Upper lobe of left lung (tissue), 6 donors: Measurements from ENCODE around the gene RRP7A. TPM values are rescaled to one million over a fixed set of nuclear protein-coding genes. Genes with fewer than 3 reads are reported as not detected.
A peak's percentile ranks its signal among the peaks of the same experiment; 100 is the strongest.
"Not testable (repeated sequence)": the region's sequence is repeated elsewhere in the genome, so short reads cannot be mapped to it uniquely, and the experiment has no call there.

Experiments used
- ATAC-seq, 2 donors: fragments of 200-7000 bp; cut with Tn5 transposase; one replicate each; pipeline ENCODE4 v1.9.1; 2022; ENCODE audit warnings: mild to moderate bottlenecking in 2 of 2, moderate library complexity in 2 of 2; ENCODE audit not compliant: low FRiP score in 2 of 2
- DNase-seq, 2 donors: peaks; one replicate each; pipeline ENCODE4 v3.0.0-alpha.2; 2019 to 2020
- H3K27ac ChIP-seq, 4 donors: fragments of 200-600 bp; sonication (generic); one replicate each; pipeline ENCODE4 v1.5.1; 2016 to 2019
- H3K27me3 ChIP-seq, 4 donors: fragments of 200-600 bp; sonication (generic); one replicate each; pipeline ENCODE4 v1.5.1; 2017 to 2019
- H3K36me3 ChIP-seq, 4 donors: fragments of 200-600 bp; sonication (generic); one replicate each; pipeline ENCODE4 v1.5.1; 2016 to 2019
- H3K4me1 ChIP-seq, 4 donors: fragments of 200-600 bp; sonication (generic); one replicate each; pipeline ENCODE4 v1.5.1; 2018 to 2019
- H3K4me3 ChIP-seq, 4 donors: fragments of 200-600 bp; sonication (generic); one replicate each; pipeline ENCODE4 v1.5.1; 2017 to 2019; ENCODE audit warnings: mild to moderate bottlenecking in 2 of 4, moderate library complexity in 1 of 4
- H3K9me3 ChIP-seq, 4 donors: fragments of 200-600 bp; sonication (generic); one replicate each; pipeline ENCODE4 v1.5.1; 2018 to 2019
- EP300 ChIP-seq, 4 donors: sonication (generic); formaldehyde crosslinking; IDR thresholded peaks; one replicate each; pipeline ENCODE4 v1.5.1; 2017; ENCODE audit warnings: antibody characterized with exemption in 4 of 4, control low read depth in 2 of 4
- POLR2A ChIP-seq, 4 donors: fragments of 450-650 bp; IDR thresholded peaks; one replicate each; pipeline ENCODE4 v1.5.1; 2016 to 2017; ENCODE audit warnings: antibody characterized with exemption in 4 of 4, mild to moderate bottlenecking in 2 of 4
- POLR2AphosphoS5 ChIP-seq, 2 donors: sonication (generic); formaldehyde crosslinking; IDR thresholded peaks; one replicate each; pipeline ENCODE4 v1.5.1; 2017; ENCODE audit warnings: antibody characterized with exemption in 2 of 2
- WGBS, 2 donors: methylation state at CpG; one replicate each; pipeline ENCODE4 v1.1.5; 2017 to 2018; 5-methylcytosine and 5-hydroxymethylcytosine counted together
- total RNA-seq, 6 donors: library from RNA; depleted of rRNA in 4 of 6; stranded (reverse); fragments of >200 nt in 4 of 6; gene quantifications; one replicate each; pipeline versions ENCODE4 v1.1.0 to v1.2.1, GENCODE V29; 2016 to 2021
- TF ChIP-seq, protein P1 (sequence below), 6 experiments: fragments of 450-650 bp in 4 of 6; fragments of 200-600 bp in 2 of 6; sonication (generic) in 2 of 6; IDR thresholded peaks; one replicate each; pipeline ENCODE4 v1.5.1; 2016 to 2019; ENCODE audit warnings: antibody characterized with exemption in 6 of 6
- donor health status: DM: no; HTN: no; CAD: no; lungs with moderate emphysema.
- donor health status: DM: no; HTN: yes; CAD: no; lungs with severe emphysema.

The RRP7A gene
- total RNA-seq, 6 donors from 2014 or later: 21.2 to 36.2 (median 29.3) TPM

DNA sequence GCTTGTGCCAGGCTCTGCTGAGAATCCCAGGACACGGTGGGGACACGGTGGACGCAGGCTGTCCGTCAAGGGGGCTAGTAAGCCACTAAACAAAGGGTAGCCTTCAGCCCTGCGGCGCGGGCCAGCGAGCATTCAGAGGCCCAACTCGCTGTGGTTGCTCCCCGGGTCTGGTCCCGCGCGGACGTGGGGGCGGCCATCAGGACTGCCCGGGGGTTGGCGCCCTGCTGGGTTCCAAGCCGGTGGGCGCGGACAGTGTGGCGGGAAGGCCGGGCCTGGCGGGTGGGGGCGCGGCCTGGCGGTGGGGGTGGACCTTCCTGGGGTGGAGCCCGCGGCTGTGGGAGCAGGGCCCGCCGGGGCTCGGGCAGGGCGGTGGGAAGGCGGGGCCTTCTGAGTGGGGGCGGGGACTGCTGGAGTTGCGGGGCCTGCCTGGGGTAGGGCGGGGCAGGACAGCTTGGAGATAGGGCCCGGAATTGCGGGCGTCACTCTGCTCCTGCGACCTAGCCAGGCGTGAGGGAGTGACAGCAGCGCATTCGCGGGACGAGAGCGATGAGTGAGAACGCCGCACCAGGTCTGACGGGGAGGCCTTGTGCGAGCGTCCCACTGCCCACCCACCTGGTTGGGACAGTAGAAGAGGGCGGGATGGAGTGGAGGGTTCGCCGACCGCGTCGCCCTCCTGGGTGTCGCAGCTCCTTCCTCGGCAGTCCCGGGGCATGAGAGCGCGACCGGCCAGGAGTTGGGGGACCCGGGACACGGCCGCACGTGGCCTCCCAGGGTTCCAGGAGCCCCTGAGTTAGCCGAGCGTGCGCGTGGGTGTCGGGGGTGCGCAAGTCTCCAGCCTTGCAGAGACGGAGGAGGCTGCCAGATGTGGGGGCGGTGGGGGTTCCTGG is 34.1 kb upstream of the RRP7A start, which contains the start of gene SERHL2:
TSS of gene SERHL2 (plus strand) at position 482 of the 887 bp plus-strand sequence. CDS start at position 547, 65 bp downstream.
- H3K9me3 ChIP-seq: no peaks in the 10 kb centered on the region
- peaks cover 0 to 2% (median 0%) of the 10 kb centered on the region in 4 donors for H3K27me3 ChIP-seq
- H3K4me1 ChIP-seq: peaks cover 8 to 16% (median 12%) of the 10 kb centered on the region in 4 donors
- no peaks in the 10 kb centered on the region for H3K36me3 ChIP-seq
- peak; percentile 92 to 98 for ATAC-seq
- peak within 1 kb of the TSS; percentile 42 to 59 (median 50) for H3K4me3 ChIP-seq
- DNase-seq: peak; percentile 94 to 96
- H3K27ac ChIP-seq: peak within 1 kb of the TSS in 3 of 4 donors; percentile 58 to 70 (median 69)
- WGBS, 2 donors: 0 to 1% methylated on average over 2 to 14 of the region's 75 CpGs
- TF ChIP-seq POLR2AphosphoS5 (IDR thresholded peaks at IDR 0.05) (peak; percentile 43 to 72), POLR2A (IDR thresholded peaks at IDR 0.05) (peak in 1 of 4 donors; percentile 55), EP300 (IDR thresholded peaks at IDR 0.05) (no peak)
- TF ChIP-seq, protein P1, sequence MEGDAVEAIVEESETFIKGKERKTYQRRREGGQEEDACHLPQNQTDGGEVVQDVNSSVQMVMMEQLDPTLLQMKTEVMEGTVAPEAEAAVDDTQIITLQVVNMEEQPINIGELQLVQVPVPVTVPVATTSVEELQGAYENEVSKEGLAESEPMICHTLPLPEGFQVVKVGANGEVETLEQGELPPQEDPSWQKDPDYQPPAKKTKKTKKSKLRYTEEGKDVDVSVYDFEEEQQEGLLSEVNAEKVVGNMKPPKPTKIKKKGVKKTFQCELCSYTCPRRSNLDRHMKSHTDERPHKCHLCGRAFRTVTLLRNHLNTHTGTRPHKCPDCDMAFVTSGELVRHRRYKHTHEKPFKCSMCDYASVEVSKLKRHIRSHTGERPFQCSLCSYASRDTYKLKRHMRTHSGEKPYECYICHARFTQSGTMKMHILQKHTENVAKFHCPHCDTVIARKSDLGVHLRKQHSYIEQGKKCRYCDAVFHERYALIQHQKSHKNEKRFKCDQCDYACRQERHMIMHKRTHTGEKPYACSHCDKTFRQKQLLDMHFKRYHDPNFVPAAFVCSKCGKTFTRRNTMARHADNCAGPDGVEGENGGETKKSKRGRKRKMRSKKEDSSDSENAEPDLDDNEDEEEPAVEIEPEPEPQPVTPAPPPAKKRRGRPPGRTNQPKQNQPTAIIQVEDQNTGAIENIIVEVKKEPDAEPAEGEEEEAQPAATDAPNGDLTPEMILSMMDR (IDR thresholded peaks at IDR 0.05): no peak

DNA sequence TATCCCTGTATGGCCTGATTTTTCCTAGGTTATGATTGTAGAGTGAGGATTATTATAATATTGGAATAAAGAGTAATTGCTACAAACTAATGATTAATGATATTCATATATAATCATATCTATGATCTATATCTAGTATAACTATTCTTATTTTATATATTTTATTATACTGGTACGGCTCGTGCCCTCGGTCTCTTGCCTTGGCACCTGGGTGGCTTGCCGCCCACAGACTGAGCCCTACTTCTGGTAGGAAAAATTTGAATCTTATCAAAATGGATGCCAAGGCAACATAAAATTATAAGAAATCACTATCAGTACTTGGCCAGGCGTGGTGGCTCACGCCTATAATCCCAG is 32.7 kb upstream of the RRP7A start:
- 88 to 93% methylated on average over 6 of the region's 6 CpGs for WGBS, 2 donors
- not testable (repeated sequence) for H3K27ac ChIP-seq, DNase-seq, H3K4me3 ChIP-seq, H3K27me3 ChIP-seq, H3K36me3 ChIP-seq, H3K9me3 ChIP-seq, ATAC-seq
- TF ChIP-seq, protein P1 (IDR thresholded peaks at IDR 0.05): peak in 1 of 6 experiments; percentile 0
- H3K4me1 ChIP-seq: peaks cover 8 to 16% (median 12%) of the 10 kb centered on the region in 4 donors

DNA sequence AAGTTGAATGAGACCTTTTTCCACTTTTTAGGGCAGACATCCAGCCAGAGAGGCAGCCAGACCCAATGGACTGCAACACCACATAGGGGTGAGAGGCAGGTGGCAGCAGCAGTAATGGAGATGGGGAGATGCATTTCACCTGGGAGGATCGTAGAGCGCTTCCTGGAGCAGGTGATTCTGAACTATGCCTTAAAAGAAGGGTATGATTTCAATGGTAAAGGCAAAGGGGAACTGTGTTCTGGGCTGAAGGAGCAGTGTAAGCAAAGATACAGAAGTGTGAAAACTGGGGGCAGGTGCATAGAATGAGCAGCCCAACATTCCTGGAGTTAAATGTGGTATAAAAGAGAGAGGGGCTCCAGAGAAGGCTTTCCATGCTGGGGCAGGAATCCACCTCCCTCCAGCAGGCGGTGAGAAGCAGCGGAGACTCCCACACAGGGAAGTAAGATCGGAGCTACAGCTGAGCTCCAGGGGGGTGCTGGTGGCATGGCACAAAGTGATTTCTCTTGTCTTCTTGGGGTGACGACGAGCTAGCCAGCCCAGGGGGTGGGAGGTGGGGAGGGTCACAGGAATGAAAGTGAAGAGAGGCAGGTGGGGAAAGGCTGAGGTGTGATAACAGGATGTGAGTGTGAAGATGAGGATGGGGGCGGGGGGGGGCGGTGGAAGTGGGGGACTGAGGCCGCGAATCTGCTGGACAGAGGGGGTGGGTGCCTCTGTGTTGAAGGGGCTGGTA is 29.9 kb upstream of the RRP7A start:
- Histone ChIP-seq H3K36me3 (no peaks in the 10 kb centered on the region), H3K27me3 (peaks cover 0 to 2% (median 0%) of the 10 kb centered on the region in 4 donors), H3K27ac (no peak overlapping the region), H3K4me1 (peaks cover 8 to 15% (median 12%) of the 10 kb centered on the region in 4 donors), H3K9me3 (no peaks in the 10 kb centered on the region), H3K4me3 (no peak overlapping the region)
- no peak for ATAC-seq
- DNase-seq: no peak
- no peak for TF ChIP-seq POLR2A (IDR thresholded peaks at IDR 0.05)
- 67 to 73% methylated on average over 11 of the region's 11 CpGs for WGBS, 2 donors

DNA sequence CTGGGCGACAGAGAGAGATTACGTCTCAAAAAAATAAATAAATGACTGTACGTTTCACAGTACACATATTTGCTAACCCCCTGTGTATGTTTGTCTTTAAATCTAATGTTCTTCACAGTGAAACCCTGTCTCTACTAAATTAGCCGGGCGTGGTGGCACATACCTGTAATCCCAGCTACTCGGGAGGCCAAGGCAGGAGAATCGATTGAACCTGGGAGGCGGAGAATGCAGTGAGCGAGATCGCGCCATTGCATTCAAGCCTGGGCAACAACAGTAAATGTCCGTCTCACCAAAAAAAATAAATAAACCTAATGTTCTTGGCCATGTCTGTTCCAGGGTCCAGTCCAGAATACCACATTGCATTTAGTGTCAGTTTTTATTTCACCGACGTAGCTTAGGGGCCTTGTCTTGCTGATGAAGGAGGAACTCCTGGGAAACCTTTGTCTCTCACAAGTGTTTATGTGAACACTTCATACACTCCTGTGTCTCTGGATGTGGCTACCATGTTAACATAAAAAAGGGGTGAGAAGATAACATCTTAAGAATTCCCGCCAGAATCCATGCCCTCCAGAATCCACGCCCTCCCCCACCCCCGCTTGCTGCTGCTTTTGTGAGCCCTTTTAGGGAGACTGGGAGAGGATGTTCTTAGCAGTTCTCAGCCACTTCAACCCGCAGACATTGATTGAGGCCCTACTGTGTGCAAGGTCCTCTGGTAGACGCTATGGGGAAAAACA is 29.2 kb upstream of the RRP7A start:
- WGBS, 2 donors: 79 to 81% methylated on average over 19 of the region's 19 CpGs
- no peak for ATAC-seq
- no peak for TF ChIP-seq POLR2AphosphoS5 (IDR thresholded peaks at IDR 0.05)
- TF ChIP-seq POLR2A (IDR thresholded peaks at IDR 0.05): no peak
- TF ChIP-seq, protein P1 (IDR thresholded peaks at IDR 0.05): no peak
- no peak for TF ChIP-seq EP300 (IDR thresholded peaks at IDR 0.05)

DNA sequence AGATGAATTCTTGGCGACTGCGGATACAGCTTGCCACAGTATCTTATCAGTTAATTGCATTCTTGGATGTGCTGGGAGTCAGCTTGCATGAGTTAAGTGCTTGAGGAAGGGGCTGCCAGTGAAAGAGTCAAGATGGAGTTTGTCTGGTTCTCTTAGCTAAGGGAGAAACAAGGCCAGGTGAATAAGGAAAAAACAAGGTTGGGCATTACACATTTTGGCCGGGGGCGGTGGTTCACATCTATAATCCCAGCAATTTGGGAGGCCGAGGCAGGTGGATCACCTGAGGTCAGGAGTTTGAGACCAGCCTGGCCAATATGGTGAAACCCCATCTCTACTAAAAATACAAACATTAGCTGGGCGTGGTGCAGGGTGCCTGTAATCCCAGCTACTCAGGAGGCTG is 28.5 kb upstream of the RRP7A start:
- not testable (repeated sequence) for H3K36me3 ChIP-seq, DNase-seq, H3K27me3 ChIP-seq, H3K9me3 ChIP-seq, H3K4me3 ChIP-seq, H3K27ac ChIP-seq, ATAC-seq, H3K4me1 ChIP-seq
- WGBS, 2 donors: 51 to 66% methylated on average over 5 to 6 of the region's 6 CpGs

More for the DNA sequence above, 29.2 kb upstream of the RRP7A start:
- H3K4me1 ChIP-seq: peaks cover 3 to 8% (median 6%) of the 10 kb centered on the region in 4 donors
- H3K9me3 ChIP-seq: no peaks in the 10 kb centered on the region
- H3K36me3 ChIP-seq: no peaks in the 10 kb centered on the region
- no peak overlapping the region for H3K4me3 ChIP-seq
- H3K27ac ChIP-seq: no peak overlapping the region
- no peaks in the 10 kb centered on the region for H3K27me3 ChIP-seq
- no peak for DNase-seq
